Tibial artery (tissue), 4 donors: ENCODE measurements around the gene MIS18BP1.

Experiments used
- DNase-seq, 2 donors: peaks; one replicate each; pipeline ENCODE4 v3.0.0-alpha.2; 2019
- H3K27ac ChIP-seq, 2 donors: fragments of 200-600 bp; sonication (generic) in 1 of 2; 1 replicate in 1 of 2; 2 replicates in 1 of 2; pipeline ENCODE4 v1.5.1; 2018 to 2019; ENCODE audit warnings: mild to moderate bottlenecking in 1 of 2
- H3K27me3 ChIP-seq, 2 donors: fragments of 200-600 bp; sonication (generic) in 1 of 2; one replicate each; pipeline versions ENCODE4 v1.5.1 to v1.6.0; 2016 to 2019
- H3K36me3 ChIP-seq, 3 donors: fragments of 200-600 bp; sonication (generic) in 2 of 3; one replicate each; pipeline ENCODE4 v1.5.1; 2016 to 2019; ENCODE audit warnings: mild to moderate bottlenecking in 2 of 3
- H3K4me1 ChIP-seq, 4 donors: fragments of 200-600 bp; sonication (generic) in 2 of 4; 1 replicate in 3 of 4; 2 replicates in 1 of 4; pipeline ENCODE4 v1.5.1; 2016 to 2019
- H3K4me3 ChIP-seq, 2 donors: fragments of 200-600 bp; sonication (generic) in 1 of 2; 1 replicate in 1 of 2; 2 replicates in 1 of 2; pipeline ENCODE4 v1.5.1; 2018 to 2019; ENCODE audit warnings: mild to moderate bottlenecking in 2 of 2
- H3K9me3 ChIP-seq, 3 donors: fragments of 200-600 bp; sonication (generic) in 1 of 3; one replicate each; pipeline ENCODE4 v1.5.1; 2016 to 2019
- intact Hi-C: fragments of 100-400 bp; cut with DNase I; formaldehyde crosslinking; loops from one replicate; pipeline ENCODE4 v1.15.0; 2023; ENCODE audit warnings: low total_unique reads
- TF ChIP-seq, protein P1 (sequence below), 2 experiments: fragments of 200-600 bp in 1 of 2; fragments of 450-650 bp in 1 of 2; IDR thresholded peaks; one replicate each; pipeline ENCODE4 v1.5.1; 2017 to 2019; ENCODE audit warnings: antibody characterized with exemption in 2 of 2, mild to moderate bottlenecking in 1 of 2, moderate library complexity in 1 of 2

MIS18BP1 gene

DNA sequence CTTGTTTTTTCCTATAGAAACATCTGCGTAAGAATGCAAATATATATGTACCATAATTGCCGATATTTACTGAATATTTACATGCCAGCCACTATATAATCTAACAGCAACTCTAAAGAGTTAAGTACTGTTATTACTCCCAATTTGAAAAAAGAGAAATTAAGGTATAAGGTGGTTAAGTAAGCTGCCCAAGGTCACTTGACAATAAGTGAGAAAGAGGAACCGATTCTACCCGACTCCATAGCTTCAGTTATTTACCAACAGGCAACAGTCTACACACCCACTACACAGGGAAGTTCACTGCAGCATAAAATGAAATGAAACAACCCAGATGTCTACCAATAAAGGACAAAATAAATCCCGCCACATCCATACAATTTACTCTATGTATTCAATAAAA lies 1.1 kb downstream of the MIS18BP1 start:
- peaks cover 0 to 19% (median 12%) of the 10 kb centered on the region in 4 donors for H3K4me1 ChIP-seq
- TF ChIP-seq, protein P1, sequence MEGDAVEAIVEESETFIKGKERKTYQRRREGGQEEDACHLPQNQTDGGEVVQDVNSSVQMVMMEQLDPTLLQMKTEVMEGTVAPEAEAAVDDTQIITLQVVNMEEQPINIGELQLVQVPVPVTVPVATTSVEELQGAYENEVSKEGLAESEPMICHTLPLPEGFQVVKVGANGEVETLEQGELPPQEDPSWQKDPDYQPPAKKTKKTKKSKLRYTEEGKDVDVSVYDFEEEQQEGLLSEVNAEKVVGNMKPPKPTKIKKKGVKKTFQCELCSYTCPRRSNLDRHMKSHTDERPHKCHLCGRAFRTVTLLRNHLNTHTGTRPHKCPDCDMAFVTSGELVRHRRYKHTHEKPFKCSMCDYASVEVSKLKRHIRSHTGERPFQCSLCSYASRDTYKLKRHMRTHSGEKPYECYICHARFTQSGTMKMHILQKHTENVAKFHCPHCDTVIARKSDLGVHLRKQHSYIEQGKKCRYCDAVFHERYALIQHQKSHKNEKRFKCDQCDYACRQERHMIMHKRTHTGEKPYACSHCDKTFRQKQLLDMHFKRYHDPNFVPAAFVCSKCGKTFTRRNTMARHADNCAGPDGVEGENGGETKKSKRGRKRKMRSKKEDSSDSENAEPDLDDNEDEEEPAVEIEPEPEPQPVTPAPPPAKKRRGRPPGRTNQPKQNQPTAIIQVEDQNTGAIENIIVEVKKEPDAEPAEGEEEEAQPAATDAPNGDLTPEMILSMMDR (IDR thresholded peaks at IDR 0.05), result no peak
- H3K27me3 ChIP-seq, result no peaks in the 10 kb centered on the region
- peak overlapping the region; percentile 74 to 84 for H3K4me3 ChIP-seq
- no peak for DNase-seq
- peak overlapping the region in 1 of 2 donors; percentile 85 for H3K27ac ChIP-seq
- no peaks in the 10 kb centered on the region for H3K36me3 ChIP-seq
- no peaks in the 10 kb centered on the region for H3K9me3 ChIP-seq
- intact Hi-C loops, result loop anchor here (10.0 kb wide), 1 partner anchor 117 kb away; the partner anchor contains the start of genes FANCM and FKBP3

DNA sequence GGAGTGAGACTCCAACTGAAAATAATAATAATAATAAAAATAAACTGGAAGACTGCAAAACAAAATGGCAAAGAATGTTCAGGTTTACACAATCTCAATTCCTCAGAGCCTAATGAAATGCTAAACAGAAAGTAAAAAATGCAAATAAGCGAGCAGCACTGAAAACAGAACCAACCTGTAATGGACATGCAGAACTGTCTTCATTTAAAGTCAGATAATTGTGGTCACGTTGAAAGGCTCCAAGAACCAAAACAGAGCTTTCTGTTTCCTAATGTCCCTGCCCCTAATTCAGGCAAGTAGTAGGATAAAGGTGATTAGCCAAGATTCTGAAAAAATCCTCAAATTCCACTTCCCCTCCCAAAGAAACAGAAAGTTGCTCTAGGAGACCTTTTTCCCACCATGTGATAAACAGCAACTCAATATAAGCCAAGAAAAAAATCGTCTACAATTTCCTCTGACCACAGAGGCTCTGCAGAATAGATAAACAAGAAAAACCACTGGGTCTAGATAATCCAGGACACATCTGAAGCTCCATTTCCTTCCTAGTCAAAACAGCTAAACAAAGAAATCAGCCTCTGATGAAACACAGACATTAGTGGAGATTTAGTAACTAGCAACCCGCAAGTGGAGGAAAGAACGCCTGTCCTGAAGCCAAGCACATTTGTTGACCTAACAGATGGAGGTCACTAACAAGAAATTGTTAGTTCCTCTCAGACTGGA lies 3.0 kb downstream of the MIS18BP1 start:
- Histone ChIP-seq H3K27me3 (no peaks in the 10 kb centered on the region), H3K4me3 (no peak overlapping the region), H3K4me1 (peaks cover 0 to 19% (median 12%) of the 10 kb centered on the region in 4 donors), H3K9me3 (no peaks in the 10 kb centered on the region), H3K36me3 (no peaks in the 10 kb centered on the region), H3K27ac (no peak overlapping the region)
- no peak for DNase-seq
- intact Hi-C loops, result loop anchor here (10.0 kb wide), 1 partner anchor 115 kb away; the partner anchor contains the start of genes FANCM and FKBP3
- TF ChIP-seq, protein P1 (IDR thresholded peaks at IDR 0.05), result no peak

DNA sequence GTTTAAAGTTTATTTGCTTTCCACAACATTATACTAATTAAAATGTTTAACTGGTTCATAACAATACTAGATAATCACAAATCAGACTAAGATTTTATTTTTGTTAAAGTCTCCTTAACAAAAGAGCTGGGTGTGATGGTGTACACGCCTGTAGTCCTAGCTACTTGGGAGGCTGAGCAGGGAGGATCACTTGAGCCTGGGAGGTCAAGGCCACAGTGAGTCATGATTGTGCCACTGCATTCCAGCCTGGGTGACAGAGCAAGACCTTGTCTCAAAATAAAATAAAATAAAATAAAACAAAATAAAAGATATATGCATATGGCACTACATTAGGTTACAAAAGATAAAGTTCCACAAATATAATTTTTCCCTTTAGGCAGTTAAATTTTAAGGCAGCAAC lies 5.6 kb downstream of the MIS18BP1 start:
- H3K36me3 ChIP-seq, result no peaks in the 10 kb centered on the region
- DNase-seq, result no peak
- H3K4me1 ChIP-seq, result peaks cover 0 to 18% (median 10%) of the 10 kb centered on the region in 4 donors
- intact Hi-C loops, result no loop called here
- TF ChIP-seq, protein P1 (IDR thresholded peaks at IDR 0.05), result no peak
- H3K4me3 ChIP-seq, result no peak overlapping the region
- no peak overlapping the region for H3K27ac ChIP-seq
- no peaks in the 10 kb centered on the region for H3K27me3 ChIP-seq
- no peaks in the 10 kb centered on the region for H3K9me3 ChIP-seq

DNA sequence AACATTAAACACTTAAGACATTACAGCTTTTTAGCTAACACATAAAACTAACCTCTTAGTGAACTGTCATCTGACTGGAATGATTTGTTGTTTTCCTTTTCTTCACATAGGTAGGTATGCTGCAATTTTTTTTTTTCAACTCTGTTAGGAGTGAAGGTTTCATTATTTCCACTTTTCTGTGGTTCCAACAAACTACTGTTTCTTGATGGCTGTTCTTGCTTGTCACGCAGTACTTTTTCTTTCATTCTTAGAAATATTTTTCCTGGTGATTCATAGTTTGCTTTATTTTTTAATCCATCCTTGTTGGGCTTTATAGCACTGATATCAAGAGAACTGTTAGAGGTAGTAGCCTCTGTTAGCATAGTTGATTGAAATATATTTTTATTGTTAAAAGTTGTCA lies 6.3 kb downstream of the MIS18BP1 start:
- H3K36me3 ChIP-seq, result no peaks in the 10 kb centered on the region
- TF ChIP-seq, protein P1 (IDR thresholded peaks at IDR 0.05), result no peak
- peaks cover 0 to 10% (median 5%) of the 10 kb centered on the region in 4 donors for H3K4me1 ChIP-seq
- H3K4me3 ChIP-seq, result no peak overlapping the region
- intact Hi-C loops, result no loop called here
- no peaks in the 10 kb centered on the region for H3K9me3 ChIP-seq
- no peak for DNase-seq
- no peaks in the 10 kb centered on the region for H3K27me3 ChIP-seq
- H3K27ac ChIP-seq, result no peak overlapping the region

- Histone ChIP-seq H3K4me3 (no peak overlapping the region), H3K36me3 (no peaks in the 10 kb centered on the region), H3K4me1 (peaks cover 0 to 6% (median under 1%) of the 10 kb centered on the region in 4 donors), H3K27me3 (no peaks in the 10 kb centered on the region), H3K9me3 (no peaks in the 10 kb centered on the region), H3K27ac (no peak overlapping the region)
- intact Hi-C loops, result no loop called here
- DNase-seq, result no peak
- TF ChIP-seq, protein P1 (IDR thresholded peaks at IDR 0.05), result no peak
Measured at GRCh38 chr14:45246151-45246550, 6.9 kb downstream of the MIS18BP1 start.
